Measurements from ENCODE around the gene RIPOR2.

GRCh38 chr6:24916496-24916895, 19.3 kb downstream of the RIPOR2 start:
- TF ChIP-seq CTCF (IDR thresholded peaks at IDR 0.05) (no peak), POLR2A (IDR thresholded peaks at IDR 0.05) (no peak)
